HCT116 (cell line): ENCODE measurements around the gene FXYD2. TPM values are rescaled to one million over a fixed set of nuclear protein-coding genes. Genes with fewer than 3 reads are reported as not detected.

Experiments used
- ATAC-seq: fragments of 200-7000 bp; cut with Tn5 transposase; 2 replicates; pipeline ENCODE4 v1.9.1; 2020; ENCODE audit warnings: mild to moderate bottlenecking, moderate library complexity
- BruUV-seq: library from RNA; stranded (reverse); fragments of 400-500 nt; replicated peaks from 2 replicates; lab custom pipeline; 2021; lab: Mats Ljungman, UMichigan
- CTCF ChIA-PET: fragments of 300-600 bp; sonication (Branson Sonifier 250); formaldehyde crosslinking; loops from one replicate; lab custom pipeline; 2021; ENCODE audit warnings: antibody characterized with exemption; lab: Charles Lee
- POLR2A ChIA-PET: fragments of 300-600, 350-600 bp; sonication (Branson Sonifier 250); formaldehyde crosslinking; loops from one replicate; lab custom pipeline; 2021; ENCODE audit warnings: antibody characterized with exemption; lab: Charles Lee
- RAD21 ChIA-PET, 2 experiments: fragments of 300-600 bp; sonication (Branson Sonifier 250); formaldehyde crosslinking; loops; one replicate each; lab custom pipeline; 2023; ENCODE audit warnings: low total read pairs in 2 of 2; ENCODE audit not compliant: uncharacterized antibody in 2 of 2, unreplicated experiment in 2 of 2, low non-redundant PET in 1 of 2; lab: Charles Lee
- DNase-seq: peaks from one replicate; pipeline ENCODE4 v3.0.0-alpha.2; 2010; ENCODE audit warnings: low read depth, low spot score
- H2AFZ ChIP-seq: fragments of 200-600 bp; shearing (Covaris generic), sonication (generic); 2 replicates; pipeline ENCODE4 v1.6.1; 2017; ENCODE audit warnings: low read depth, mixed run types, mixed read lengths, antibody characterized with exemption, low read length; ENCODE audit not compliant: poor library complexity, severe bottlenecking
- H3K27ac ChIP-seq: 2 replicates; pipeline ENCODE4 v1.5.1; 2012; ENCODE audit warnings: low read depth, low read length
- H3K27me3 ChIP-seq: fragments of 200-600 bp; sonication (generic); 2 replicates; pipeline ENCODE4 v1.6.1; 2016; ENCODE audit warnings: mixed run types, low read length, mixed read lengths; ENCODE audit not compliant: insufficient read depth
- H3K36me3 ChIP-seq, 2 experiments: fragments of 200-500 bp in 1 of 2; fragments of 200-600 bp in 1 of 2; sonication (Bioruptor generic) in 1 of 2; sonication (generic) in 1 of 2; 2 replicates each; pipeline versions ENCODE4 v1.5.1 to v1.6.1; 2014 to 2016; ENCODE audit warnings: low read length in 2 of 2, inconsistent platforms in 1 of 2, mixed read lengths in 1 of 2, mixed run types in 1 of 2; ENCODE audit not compliant: insufficient read depth in 2 of 2, control insufficient read depth in 1 of 2
- H3K4me1 ChIP-seq, 2 experiments: fragments of 200-600 bp in 1 of 2; sonication (generic) in 1 of 2; 2 replicates each; pipeline versions ENCODE4 v1.5.1 to v1.6.1; 2012 to 2017; ENCODE audit warnings: low read length in 2 of 2, inconsistent platforms in 1 of 2, mild to moderate bottlenecking in 1 of 2, mixed read lengths in 1 of 2, mixed run types in 1 of 2, moderate library complexity in 1 of 2; ENCODE audit not compliant: insufficient read depth in 2 of 2, control insufficient read depth in 1 of 2
- H3K4me2 ChIP-seq: fragments of 200-600 bp; sonication (generic); 2 replicates; pipeline ENCODE4 v1.6.1; 2017; ENCODE audit warnings: mixed run types, low read length, mixed read lengths
- H3K4me3 ChIP-seq, 2 experiments: fragments of 200-600 bp in 1 of 2; sonication (generic) in 1 of 2; replicated peaks in 1 of 2; 2 replicates each; pipeline ENCODE4 v1.5.1; 2011 to 2016; ENCODE audit warnings: low read length in 2 of 2, control low read depth in 1 of 2, low read depth in 1 of 2, mild to moderate bottlenecking in 1 of 2, mixed read lengths in 1 of 2, mixed run types in 1 of 2
- H3K79me2 ChIP-seq: fragments of 200-600 bp; sonication (generic); 2 replicates; pipeline ENCODE4 v1.6.1; 2017; ENCODE audit warnings: mild to moderate bottlenecking, mixed run types, low read length, moderate library complexity, mixed read lengths; ENCODE audit not compliant: insufficient read depth
- H3K9ac ChIP-seq: fragments of 200-600 bp; sonication (generic); 2 replicates; pipeline ENCODE4 v1.6.1; 2016; ENCODE audit warnings: low read length, mixed read lengths
- H3K9me2 ChIP-seq: fragments of 200-600 bp; sonication (generic), shearing (Covaris generic); 2 replicates; pipeline ENCODE4 v1.6.1; 2017; ENCODE audit warnings: mixed run types, mild to moderate bottlenecking, moderate library complexity; ENCODE audit not compliant: insufficient read depth
- H3K9me3 ChIP-seq, 2 experiments: fragments of 200-500 bp in 1 of 2; fragments of 200-600 bp in 1 of 2; sonication (Bioruptor generic) in 1 of 2; sonication (generic) in 1 of 2; 2 replicates each; pipeline ENCODE4 v1.6.1; 2014 to 2017; ENCODE audit warnings: low read length in 2 of 2, mixed read lengths in 2 of 2, inconsistent platforms in 1 of 2, low read depth in 1 of 2, mild to moderate bottlenecking in 1 of 2, mixed run types in 1 of 2, moderate library complexity in 1 of 2; ENCODE audit not compliant: control insufficient read depth in 1 of 2, insufficient read depth in 1 of 2
- H4K20me1 ChIP-seq: fragments of 200-600 bp; sonication (generic), shearing (Covaris generic); 2 replicates; pipeline ENCODE4 v1.6.1; 2017; ENCODE audit warnings: mixed run types, mild to moderate bottlenecking, moderate library complexity; ENCODE audit not compliant: insufficient read depth
- ATF3 ChIP-seq: IDR thresholded peaks from 2 replicates; pipeline ENCODE4 v1.6.1; 2012
- CEBPB ChIP-seq: IDR thresholded peaks from 2 replicates; pipeline ENCODE4 v1.6.1; 2012; ENCODE audit warnings: low read depth
- ELF1 ChIP-seq: IDR thresholded peaks from 2 replicates; pipeline ENCODE4 v1.6.1; 2012; ENCODE audit warnings: low read depth, borderline replicate concordance
- MAX ChIP-seq: IDR thresholded peaks from 2 replicates; pipeline ENCODE4 v1.6.1; 2012
- REST ChIP-seq: IDR thresholded peaks from 2 replicates; pipeline ENCODE4 v1.6.1; 2012; ENCODE audit warnings: low read depth
- SIN3A ChIP-seq: IDR thresholded peaks from 2 replicates; pipeline ENCODE4 v1.6.1; 2012; ENCODE audit warnings: low read depth
- SP1 ChIP-seq: IDR thresholded peaks from 2 replicates; pipeline ENCODE4 v1.6.1; 2012; ENCODE audit warnings: low read depth
- SRF ChIP-seq: IDR thresholded peaks from 2 replicates; pipeline ENCODE4 v1.6.1; 2012; ENCODE audit warnings: low read depth
- TCF7L2 ChIP-seq: IDR thresholded peaks from 2 replicates; pipeline ENCODE4 v1.7.0; 2011; ENCODE audit warnings: borderline replicate concordance, inconsistent platforms; ENCODE audit not compliant: insufficient read depth, insufficient read length; ENCODE audit errors: extremely low read depth
- YY1 ChIP-seq: IDR thresholded peaks from 2 replicates; pipeline ENCODE4 v1.6.1; 2011; ENCODE audit warnings: low read length, low read depth, moderate library complexity, mild to moderate bottlenecking; ENCODE audit not compliant: insufficient replicate concordance; ENCODE audit errors: extremely low read depth
- ZBTB33 ChIP-seq: IDR thresholded peaks from 2 replicates; pipeline ENCODE4 v1.6.1; 2011; ENCODE audit warnings: mild to moderate bottlenecking, low read length, moderate library complexity; ENCODE audit not compliant: insufficient replicate concordance; ENCODE audit errors: extremely low read depth
- intact Hi-C: fragments of 100-400 bp; cut with micrococcal nuclease; formaldehyde crosslinking; loops from 2 replicates; pipeline ENCODE4 v1.10.0; 2022
- total RNA-seq: library from RNA; stranded (reverse); gene quantifications from one replicate; pipeline ENCODE4 v1.2.1, GENCODE V29; 2021; ENCODE audit not compliant: unreplicated experiment

Gene FXYD2
- total RNA-seq, 1 experiment from 2014 or later: 0.52 TPM

- no TSS peak for BruUV-seq
- Histone ChIP-seq H3K4me1 (peaks cover 7 to 20% of the 10 kb centered on the region in 2 experiments; a peak in 3 of 4 replicates), H3K36me3 (no peaks in the 10 kb centered on the region), H3K9me3 (no peaks in the 10 kb centered on the region), H3K79me2 (no peaks in the 10 kb centered on the region), H3K27ac (no peak overlapping the region), H4K20me1 (no peaks in the 10 kb centered on the region), H3K27me3 (no peaks in the 10 kb centered on the region), H3K9ac (no peak overlapping the region), H2AFZ (no peak overlapping the region), H3K4me3 (no peak overlapping the region), H3K9me2 (no peaks in the 10 kb centered on the region), H3K4me2 (no peak overlapping the region)
- intact Hi-C loops: no loop called here
- RAD21 ChIA-PET: interaction anchor here in 1 of 2 experiments (0.6 kb wide), 1 partner anchor 401 kb away, joined by 3 read pairs; no protein-coding TSS in a partner anchor
- TF ChIP-seq MAX: no peak
- no peak for TF ChIP-seq SRF
- TF ChIP-seq CEBPB: no peak
- no peak for TF ChIP-seq ATF3
- no peak for TF ChIP-seq SIN3A
- TF ChIP-seq YY1: no peak
- no peak for TF ChIP-seq SP1
- TF ChIP-seq TCF7L2: no peak
- no peak for TF ChIP-seq ELF1
- no peak for TF ChIP-seq REST
- no peak for TF ChIP-seq ZBTB33
- no peak for DNase-seq
- CTCF ChIA-PET: interaction anchor here (1.4 to 2.5 kb wide), 2 partner anchors 9 to 120 kb away, joined by 3 to 9 read pairs; no protein-coding TSS in a partner anchor
- POLR2A ChIA-PET: no interaction called here
- no peak for ATAC-seq
These were observed 1.6 kb upstream of the FXYD2 start for GRCh38 chr11:117826190-117826570.
